CD4-positive, alpha-beta memory T cell (primary cell): ENCODE data around the gene TFE3. TPM values are rescaled to one million over a fixed set of nuclear protein-coding genes. Genes with fewer than 3 reads are reported as not detected.
"Not testable (repeated sequence)": the region's sequence is repeated elsewhere in the genome, so short reads cannot be mapped to it uniquely, and the experiment has no call there.

ENCODE experiments used
- CTCF ChIA-PET: fragments of 350-600 bp; sonication (Branson Sonifier 250); formaldehyde crosslinking; loops from one replicate; lab custom pipeline; 2021; ENCODE audit warnings: inconsistent platforms; ENCODE audit not compliant: partially characterized antibody; lab: Charles Lee
- POLR2A ChIA-PET: fragments of 350-600 bp; sonication (Branson Sonifier 250); formaldehyde crosslinking; loops from one replicate; lab custom pipeline; 2021; ENCODE audit not compliant: partially characterized antibody; lab: Charles Lee
- DNase-seq, 5 donors: peaks; one replicate each; pipeline versions ENCODE4 v3.0.0 to v3.0.0-alpha.2; 2020 to 2022; ENCODE audit warnings: mixed read lengths in 1 of 5
- H3K27ac ChIP-seq: one replicate; pipeline ENCODE4 v1.7.0; 2013; ENCODE audit warnings: low read depth, low read length
- H3K27me3 ChIP-seq: 2 replicates; pipeline ENCODE4 v1.7.0; 2013; ENCODE audit warnings: mild to moderate bottlenecking, low read length, moderate library complexity; ENCODE audit not compliant: insufficient read depth
- H3K36me3 ChIP-seq: 2 replicates; pipeline ENCODE4 v1.7.0; 2013; ENCODE audit warnings: mild to moderate bottlenecking, low read length, moderate library complexity; ENCODE audit not compliant: insufficient read depth
- H3K4me1 ChIP-seq: 2 replicates; pipeline ENCODE4 v1.7.0; 2013; ENCODE audit warnings: mild to moderate bottlenecking, low read length, moderate library complexity; ENCODE audit not compliant: insufficient read depth
- H3K4me3 ChIP-seq, 2 donors: one replicate each; pipeline ENCODE4 v1.7.0; 2013; ENCODE audit warnings: low read length in 2 of 2, mild to moderate bottlenecking in 1 of 2
- H3K9me3 ChIP-seq, 2 donors: one replicate each; pipeline ENCODE4 v1.7.0; 2013; ENCODE audit warnings: low read length in 2 of 2, control low read depth in 1 of 2; ENCODE audit not compliant: control insufficient read depth in 1 of 2
- H3K27ac Mint-ChIP-seq, 7 donors: one replicate each; pipeline ENCODE4 v1.8.0; 2020 to 2021; ENCODE audit warnings: mixed read lengths in 7 of 7, mild to moderate bottlenecking in 6 of 7, inconsistent platforms in 3 of 7, moderate library complexity in 3 of 7
- H3K27me3 Mint-ChIP-seq, 2 donors: one replicate each; pipeline ENCODE4 v1.8.0; 2020 to 2021; ENCODE audit warnings: mixed read lengths in 2 of 2
- H3K36me3 Mint-ChIP-seq, 2 donors: one replicate each; pipeline ENCODE4 v1.8.0; 2020 to 2021; ENCODE audit warnings: mixed read lengths in 2 of 2, inconsistent platforms in 1 of 2, mild to moderate bottlenecking in 1 of 2
- H3K4me1 Mint-ChIP-seq, 4 donors: one replicate each; pipeline ENCODE4 v1.8.0; 2020 to 2021; ENCODE audit warnings: mixed read lengths in 4 of 4, mild to moderate bottlenecking in 1 of 4
- H3K4me3 Mint-ChIP-seq, 8 donors: one replicate each; pipeline ENCODE4 v1.8.0; 2020 to 2021; ENCODE audit warnings: mixed read lengths in 8 of 8, mild to moderate bottlenecking in 7 of 8, moderate library complexity in 6 of 8, inconsistent platforms in 3 of 8
- H3K9me3 Mint-ChIP-seq, 8 donors: one replicate each; pipeline ENCODE4 v1.8.0; 2020 to 2021; ENCODE audit warnings: mixed read lengths in 8 of 8, mild to moderate bottlenecking in 5 of 8, inconsistent platforms in 3 of 8, moderate library complexity in 1 of 8
- intact Hi-C: fragments of 100-400 bp; cut with micrococcal nuclease; formaldehyde crosslinking; loops from one replicate; pipeline ENCODE4 v1.15.1; 2023
- polyA plus RNA-seq, 2 donors: library from polyadenylated mRNA; unstranded; fragments of 300-500 nt; fragmentation: Illumina TruSeq; gene quantifications; one replicate each; pipeline ENCODE4 v1.2.3, GENCODE V29; 2021
- total RNA-seq, 2 experiments: library from RNA; stranded (reverse); gene quantifications; one replicate each; pipeline ENCODE4 v1.2.3, GENCODE V29; 2021

The TFE3 gene
- total and polyA plus RNA-seq, 4 experiments from 2014 or later: 3.0 to 37.6 (median 21.7) TPM

GRCh38 chrX:48980341-48980740 lies 62.8 kb downstream of the TFE3 start:
- H3K27me3 Mint-ChIP-seq, H3K27ac ChIP-seq, H3K4me1 Mint-ChIP-seq, intact Hi-C loops, H3K4me3 Mint-ChIP-seq, DNase-seq, H3K27me3 ChIP-seq, H3K4me3 ChIP-seq, POLR2A ChIA-PET, CTCF ChIA-PET, H3K9me3 Mint-ChIP-seq, H3K4me1 ChIP-seq, H3K9me3 ChIP-seq, H3K27ac Mint-ChIP-seq: not testable (repeated sequence)
- peaks cover 29 to 46% of the 10 kb centered on the region in 2 donors for H3K36me3 Mint-ChIP-seq
- H3K36me3 ChIP-seq: peaks cover 28% of the 10 kb centered on the region

Other genes starting within 250 kb of the TFE3 start
- 100 to 1,000 TPM; 121 to 126 TPM for gene HDAC6, start 241.3 kb downstream of the TFE3 start, total RNA-seq
- 10 to 100 TPM in 1 of 2 donors, 1 to 10 TPM in 1; 9.4 to 25.3 TPM for gene HDAC6, start 241.3 kb downstream of the TFE3 start, polyA plus RNA-seq
- not detected for gene ERAS, start 216.8 kb downstream of the TFE3 start, total RNA-seq
- gene ERAS, start 216.8 kb downstream of the TFE3 start, polyA plus RNA-seq: not detected
- 1 to 10 TPM; 6.4 to 8.5 TPM for gene PCSK1N, start 207.7 kb downstream of the TFE3 start, total RNA-seq
- 10 to 100 TPM in 1 of 2 donors, 1 to 10 TPM in 1; 4.6 to 15.3 TPM for gene PCSK1N, start 207.7 kb downstream of the TFE3 start, polyA plus RNA-seq
- gene TIMM17B, start 145.6 kb downstream of the TFE3 start, total RNA-seq: 10 to 100 TPM; 42.6 to 46.2 TPM
- 10 to 100 TPM; 65.3 to 69.7 TPM for gene TIMM17B, start 145.6 kb downstream of the TFE3 start, polyA plus RNA-seq
- 10 to 100 TPM; 59.6 to 64.4 TPM for gene PQBP1, start 145.4 kb downstream of the TFE3 start, total RNA-seq
- gene PQBP1, start 145.4 kb downstream of the TFE3 start, polyA plus RNA-seq: 10 to 100 TPM; 80.0 to 94.1 TPM
- gene SLC35A2, start 131.7 kb downstream of the TFE3 start, total RNA-seq: 10 to 100 TPM; 13.8 to 15.8 TPM
- gene SLC35A2, start 131.7 kb downstream of the TFE3 start, polyA plus RNA-seq: 10 to 100 TPM; 11.8 to 14.4 TPM
- gene PIM2, start 124.3 kb downstream of the TFE3 start, total RNA-seq: 100 to 1,000 TPM; 117 to 118 TPM
- 100 to 1,000 TPM; 396 to 489 TPM for gene PIM2, start 124.3 kb downstream of the TFE3 start, polyA plus RNA-seq
- gene OTUD5, start 85.8 kb downstream of the TFE3 start, total RNA-seq: 10 to 100 TPM; 92.0 to 94.5 TPM
- gene OTUD5, start 85.8 kb downstream of the TFE3 start, polyA plus RNA-seq: 10 to 100 TPM; 16.5 to 45.6 TPM
- 1 to 10 TPM; 1.8 to 1.9 TPM for gene KCND1, start 71.5 kb downstream of the TFE3 start, total RNA-seq
- gene KCND1, start 71.5 kb downstream of the TFE3 start, polyA plus RNA-seq: 1 to 10 TPM in 1 of 2 donors, not detected in 1; 1.0 TPM
- gene GRIPAP1, start 41.1 kb downstream of the TFE3 start, total RNA-seq: 100 to 1,000 TPM in 1 of 2 experiments, 10 to 100 TPM in 1; 99.6 to 111 TPM
- gene GRIPAP1, start 41.1 kb downstream of the TFE3 start, polyA plus RNA-seq: 10 to 100 TPM in 1 of 2 donors, 1 to 10 TPM in 1; 4.8 to 18.7 TPM
- gene CCDC120, start 15.6 kb upstream of the TFE3 start, total RNA-seq: 10 to 100 TPM in 1 of 2 experiments, 1 to 10 TPM in 1; 9.8 to 10.6 TPM
- gene CCDC120, start 15.6 kb upstream of the TFE3 start, polyA plus RNA-seq: under 1 TPM; 0.19 to 0.94 TPM
- gene PRAF2, start 30.6 kb upstream of the TFE3 start, total RNA-seq: 10 to 100 TPM; 25.4 to 28.9 TPM
- gene PRAF2, start 30.6 kb upstream of the TFE3 start, polyA plus RNA-seq: 10 to 100 TPM; 29.3 to 60.1 TPM
- 100 to 1,000 TPM; 102 to 126 TPM for gene WDR45, start 36.5 kb upstream of the TFE3 start, total RNA-seq
- gene WDR45, start 36.5 kb upstream of the TFE3 start, polyA plus RNA-seq: 10 to 100 TPM; 43.2 to 57.3 TPM
- gene GPKOW, start 80.4 kb upstream of the TFE3 start, total RNA-seq: 10 to 100 TPM; 20.0 to 20.7 TPM
- 10 to 100 TPM; 23.6 to 37.2 TPM for gene GPKOW, start 80.4 kb upstream of the TFE3 start, polyA plus RNA-seq
- 1 to 10 TPM; 1.6 to 2.2 TPM for gene MAGIX, start 119.4 kb upstream of the TFE3 start, total RNA-seq
- under 1 TPM; 0.21 to 0.94 TPM for gene MAGIX, start 119.4 kb upstream of the TFE3 start, polyA plus RNA-seq
- gene PLP2, start 128.5 kb upstream of the TFE3 start, total RNA-seq: 100 to 1,000 TPM; 132 to 146 TPM
- gene PLP2, start 128.5 kb upstream of the TFE3 start, polyA plus RNA-seq: 100 to 1,000 TPM; 228 to 334 TPM
- gene PRICKLE3, start 143.0 kb upstream of the TFE3 start, total RNA-seq: 10 to 100 TPM; 12.0 to 12.3 TPM
- 1 to 10 TPM in 1 of 2 donors, under 1 TPM in 1; 0.73 to 4.5 TPM for gene PRICKLE3, start 143.0 kb upstream of the TFE3 start, polyA plus RNA-seq
- gene SYP, start 156.8 kb upstream of the TFE3 start, total RNA-seq: under 1 TPM; 0.50 to 0.73 TPM
- under 1 TPM in 1 of 2 donors, not detected in 1; 0.32 TPM for gene SYP, start 156.8 kb upstream of the TFE3 start, polyA plus RNA-seq
- gene CACNA1F, start 190.0 kb upstream of the TFE3 start, total RNA-seq: 1 to 10 TPM; 1.2 to 1.3 TPM
- under 1 TPM in 1 of 2 donors, not detected in 1; 0.03 TPM for gene CACNA1F, start 190.0 kb upstream of the TFE3 start, polyA plus RNA-seq
- gene CCDC22, start 192.1 kb upstream of the TFE3 start, total RNA-seq: 10 to 100 TPM; 27.1 to 27.7 TPM
- 10 to 100 TPM; 22.6 to 33.1 TPM for gene CCDC22, start 192.1 kb upstream of the TFE3 start, polyA plus RNA-seq
- 1 to 10 TPM; 3.5 to 4.3 TPM for gene FOXP3, start 221.4 kb upstream of the TFE3 start, total RNA-seq
- 1 to 10 TPM in 1 of 2 donors, under 1 TPM in 1; 1.00 to 2.2 TPM for gene FOXP3, start 221.4 kb upstream of the TFE3 start, polyA plus RNA-seq
- 10 to 100 TPM; 17.4 to 17.7 TPM for gene PPP1R3F, start 226.4 kb upstream of the TFE3 start, total RNA-seq
- 10 to 100 TPM in 1 of 2 donors, 1 to 10 TPM in 1; 4.8 to 10.7 TPM for gene PPP1R3F, start 226.4 kb upstream of the TFE3 start, polyA plus RNA-seq